Osteoblast (primary cell): ENCODE results near the gene TCF4. TPM values are rescaled to one million over a fixed set of nuclear protein-coding genes. Genes with fewer than 3 reads are reported as not detected.

Experiments used
- DNase-seq: peaks from one replicate; pipeline ENCODE4 v3.0.0; 2011; ENCODE audit warnings: low spot score, mixed read lengths; ENCODE audit not compliant: insufficient read length; ENCODE audit errors: missing footprints
- H2AFZ ChIP-seq: 2 replicates; pipeline ENCODE4 v1.6.0; 2011; ENCODE audit warnings: mild to moderate bottlenecking, low read length
- H3K27ac ChIP-seq: 2 replicates; pipeline ENCODE4 v1.5.1; 2011; ENCODE audit warnings: mild to moderate bottlenecking, low read depth, low read length, moderate library complexity
- H3K27me3 ChIP-seq: 2 replicates; pipeline ENCODE4 v1.6.0; 2012; ENCODE audit warnings: mild to moderate bottlenecking, control low read depth, inconsistent platforms, low read length, moderate library complexity; ENCODE audit not compliant: insufficient read depth
- H3K36me3 ChIP-seq: 2 replicates; pipeline ENCODE4 v1.5.1; 2011; ENCODE audit warnings: mild to moderate bottlenecking, low read length, control low read depth, moderate library complexity; ENCODE audit not compliant: insufficient read depth
- H3K4me1 ChIP-seq: 2 replicates; pipeline ENCODE4 v1.5.1; 2011; ENCODE audit warnings: mild to moderate bottlenecking, low read length, control low read depth, moderate library complexity; ENCODE audit not compliant: insufficient read depth
- H3K4me2 ChIP-seq: 2 replicates; pipeline ENCODE4 v1.6.0; 2011; ENCODE audit warnings: mild to moderate bottlenecking, low read length; ENCODE audit not compliant: insufficient read depth
- H3K4me3 ChIP-seq: fragments of 200-600 bp; sonication (generic); 3 replicates; pipeline ENCODE4 v1.5.1; 2012; ENCODE audit warnings: mild to moderate bottlenecking, low read length, inconsistent platforms; ENCODE audit not compliant: insufficient read depth
- H3K79me2 ChIP-seq: 2 replicates; pipeline ENCODE4 v1.6.0; 2012; ENCODE audit warnings: mild to moderate bottlenecking, low read length, control low read depth, inconsistent platforms; ENCODE audit not compliant: insufficient read depth
- H3K9me3 ChIP-seq: 2 replicates; pipeline ENCODE4 v1.5.1; 2011; ENCODE audit warnings: low read depth, low read length, control low read depth
- H4K20me1 ChIP-seq: 2 replicates; pipeline ENCODE4 v1.6.0; 2012; ENCODE audit warnings: mild to moderate bottlenecking, low read length, control low read depth; ENCODE audit not compliant: insufficient read depth
- CTCF ChIP-seq: IDR thresholded peaks from 2 replicates; pipeline ENCODE4 v1.5.1; 2011; ENCODE audit warnings: mild to moderate bottlenecking, low read depth, low read length, moderate library complexity; ENCODE audit errors: extremely low read depth
- total RNA-seq: library from RNA; depleted of rRNA; stranded (reverse); fragments of >200 nt; gene quantifications from 2 replicates; pipeline ENCODE4 v1.2.3, GENCODE V29; 2012

The TCF4 gene
- total RNA-seq, 1 donor: 87.2 TPM

DNA sequence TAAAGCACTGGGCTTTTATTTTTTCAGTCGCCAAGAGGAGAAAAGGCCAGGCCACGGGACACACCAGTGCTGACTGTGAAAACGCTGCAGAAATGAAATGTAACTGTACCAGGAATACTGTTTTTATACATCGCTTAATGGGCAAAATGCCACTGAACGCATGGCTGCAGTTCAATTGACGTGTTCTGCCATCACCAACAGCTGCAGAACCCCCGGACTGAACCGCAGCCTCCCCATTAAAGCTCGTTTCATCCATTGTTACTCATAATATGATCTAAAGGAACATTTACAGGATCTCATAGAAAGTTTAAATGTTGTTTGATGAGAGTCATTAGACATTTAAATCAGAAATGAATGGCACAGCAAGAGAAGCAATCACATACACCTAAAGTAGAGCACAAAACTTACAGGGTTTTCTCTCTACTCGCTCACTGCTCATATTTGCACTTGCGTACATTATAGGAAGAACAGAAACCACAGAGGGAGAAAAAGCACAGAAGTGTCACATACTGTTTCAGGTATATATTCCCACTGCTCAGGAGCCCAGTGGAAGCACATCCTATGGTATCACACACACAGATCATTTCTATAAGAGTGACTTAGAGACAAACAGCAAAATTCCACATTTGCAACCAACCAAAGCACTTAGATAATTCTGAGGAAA lies 35.3 kb downstream of the TCF4 start:
- Histone ChIP-seq H4K20me1 (no peaks in the 10 kb centered on the region), H2AFZ (no peak overlapping the region), H3K4me3 (no peak overlapping the region), H3K9me3 (no peaks in the 10 kb centered on the region), H3K27me3 (no peaks in the 10 kb centered on the region), H3K4me2 (no peak overlapping the region), H3K4me1 (peaks cover 3% of the 10 kb centered on the region), H3K79me2 (peaks cover 46% of the 10 kb centered on the region), H3K36me3 (peaks cover 3% of the 10 kb centered on the region), H3K27ac (no peak overlapping the region)
- no peak for TF ChIP-seq CTCF
- no peak for DNase-seq

GRCh38 chr18:55551227-55551626 lies 36.8 kb downstream of the TCF4 start:
- Histone ChIP-seq H3K4me3 (no peak overlapping the region), H3K36me3 (peaks cover 3% of the 10 kb centered on the region), H3K4me1 (peaks cover 10% of the 10 kb centered on the region), H2AFZ (no peak overlapping the region), H3K9me3 (no peaks in the 10 kb centered on the region), H3K27me3 (no peaks in the 10 kb centered on the region), H3K27ac (no peak overlapping the region), H4K20me1 (no peaks in the 10 kb centered on the region), H3K4me2 (no peak overlapping the region), H3K79me2 (peaks cover 44% of the 10 kb centered on the region)
- no peak for DNase-seq
- TF ChIP-seq CTCF: no peak

DNA sequence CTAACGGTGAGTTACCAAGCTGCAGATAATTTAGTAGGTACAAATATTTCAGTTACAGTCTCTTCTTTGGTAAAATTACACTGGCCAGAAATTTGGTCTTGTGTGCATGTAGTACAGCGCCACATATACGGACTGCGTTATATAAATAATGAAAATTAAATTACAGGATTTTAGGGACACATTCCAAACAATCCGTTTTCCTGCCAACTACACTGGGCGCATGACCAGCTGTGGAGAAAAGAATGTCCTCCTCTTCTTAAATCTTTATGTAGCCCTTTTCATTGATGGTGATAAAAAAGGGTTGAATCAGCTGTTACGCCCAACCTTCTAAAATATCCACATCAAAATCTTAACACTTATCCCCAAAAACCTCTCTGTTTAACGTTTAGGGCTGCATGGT lies 37.5 kb downstream of the TCF4 start:
- no peaks in the 10 kb centered on the region for H3K27me3 ChIP-seq
- peaks cover 3% of the 10 kb centered on the region for H3K36me3 ChIP-seq
- peaks cover 46% of the 10 kb centered on the region for H3K79me2 ChIP-seq
- H3K4me2 ChIP-seq: no peak overlapping the region
- no peak for TF ChIP-seq CTCF
- peaks cover 10% of the 10 kb centered on the region for H3K4me1 ChIP-seq
- no peaks in the 10 kb centered on the region for H4K20me1 ChIP-seq
- H3K4me3 ChIP-seq: no peak overlapping the region
- H3K27ac ChIP-seq: no peak overlapping the region
- no peak for DNase-seq
- H2AFZ ChIP-seq: no peak overlapping the region
- H3K9me3 ChIP-seq: no peaks in the 10 kb centered on the region

- no peak overlapping the region for H3K27ac ChIP-seq
- H3K36me3 ChIP-seq: peaks cover 3% of the 10 kb centered on the region
- H3K27me3 ChIP-seq: no peaks in the 10 kb centered on the region
- H3K9me3 ChIP-seq: no peaks in the 10 kb centered on the region
- no peaks in the 10 kb centered on the region for H4K20me1 ChIP-seq
- H2AFZ ChIP-seq: no peak overlapping the region
- H3K4me3 ChIP-seq: no peak overlapping the region
- peaks cover 46% of the 10 kb centered on the region for H3K79me2 ChIP-seq
- H3K4me2 ChIP-seq: no peak overlapping the region
- no peak for TF ChIP-seq CTCF
- peaks cover 10% of the 10 kb centered on the region for H3K4me1 ChIP-seq
- DNase-seq: no peak
Measured at GRCh38 chr18:55549474-55550104, 38.4 kb downstream of the TCF4 start.
